SK-N-SH (cell line): ENCODE results near the gene HJV. TPM values are rescaled to one million over a fixed set of nuclear protein-coding genes. Genes with fewer than 3 reads are reported as not detected.

Experiments used
- CHD2 ChIP-seq: fragments of 150-350 bp; IDR thresholded peaks from 2 replicates; pipeline ENCODE4 v1.6.1; 2018; ENCODE audit warnings: low read length; ENCODE audit not compliant: partially characterized antibody
- ELF1 ChIP-seq: IDR thresholded peaks from 2 replicates; pipeline ENCODE4 v1.4.0; 2012
- EP300 ChIP-seq, 2 experiments: IDR thresholded peaks; 2 replicates each; pipeline versions ENCODE4 v1.4.0 to v1.6.1; 2012; ENCODE audit warnings: borderline replicate concordance in 1 of 2, low read depth in 1 of 2, low read length in 1 of 2
- EZH2phosphoT487 ChIP-seq: fragments of 200-600 bp; sonication (generic); IDR thresholded peaks from 2 replicates; pipeline ENCODE4 v1.6.1; 2017; ENCODE audit warnings: low read depth, mixed run types, mild to moderate bottlenecking, antibody characterized with exemption, moderate library complexity, borderline replicate concordance
- FOSL2 ChIP-seq: IDR thresholded peaks from 2 replicates; pipeline ENCODE4 v1.4.0; 2012; ENCODE audit warnings: low read depth, mild to moderate bottlenecking, moderate library complexity, borderline replicate concordance
- GABPA ChIP-seq: IDR thresholded peaks from 2 replicates; pipeline ENCODE4 v1.4.0; 2012; ENCODE audit warnings: low read depth, mild to moderate bottlenecking
- GATA2 ChIP-seq: sonication (generic); formaldehyde crosslinking; IDR thresholded peaks from 2 replicates; pipeline ENCODE4 v1.5.0; 2020; ENCODE audit warnings: mild to moderate bottlenecking, missing genetic modification reagents
- JUND ChIP-seq: IDR thresholded peaks from 2 replicates; pipeline ENCODE4 v1.4.0; 2012
- MEF2A ChIP-seq: IDR thresholded peaks from 2 replicates; pipeline ENCODE4 v1.4.0; 2012; ENCODE audit warnings: low read depth, borderline replicate concordance
- NFIC ChIP-seq: IDR thresholded peaks from 2 replicates; pipeline ENCODE4 v1.4.0; 2012; ENCODE audit warnings: borderline replicate concordance
- NRF1 ChIP-seq: IDR thresholded peaks from 2 replicates; pipeline ENCODE4 v1.6.1; 2012; ENCODE audit warnings: low read depth, mild to moderate bottlenecking, low read length
- POLR2AphosphoS5 ChIP-seq: IDR thresholded peaks from 2 replicates; pipeline ENCODE4 v1.6.1; 2012; ENCODE audit warnings: low read depth, low read length
- RFX5 ChIP-seq: IDR thresholded peaks from 2 replicates; pipeline ENCODE4 v1.6.1; 2012; ENCODE audit warnings: mild to moderate bottlenecking, improper control_type of control experiment, low read length
- RXRA ChIP-seq: IDR thresholded peaks from 2 replicates; pipeline ENCODE4 v1.4.0; 2012; ENCODE audit warnings: low read depth, mild to moderate bottlenecking, borderline replicate concordance
- SIN3A ChIP-seq: IDR thresholded peaks from 2 replicates; pipeline ENCODE4 v1.6.1; 2012; ENCODE audit warnings: low read depth, mild to moderate bottlenecking, low read length, moderate library complexity, borderline replicate concordance
- TCF12 ChIP-seq: IDR thresholded peaks from 2 replicates; pipeline ENCODE4 v1.4.0; 2012
- YY1 ChIP-seq: IDR thresholded peaks from 2 replicates; pipeline ENCODE4 v1.4.0; 2012; ENCODE audit warnings: low read depth, mild to moderate bottlenecking
- polyA plus RNA-seq, 3 experiments: library from polyadenylated mRNA; depleted of rRNA; stranded (reverse); fragments of >200 nt; gene quantifications; 2 replicates each; pipeline ENCODE4 v1.2.3, GENCODE V29; 2012
- TF ChIP-seq, protein P1 (sequence below): fragments of 200-600 bp; sonication (generic); IDR thresholded peaks from 2 replicates; pipeline ENCODE4 v1.6.1; 2017; ENCODE audit warnings: antibody characterized with exemption, mild to moderate bottlenecking, moderate library complexity
- TF ChIP-seq, protein P2 (sequence below): IDR thresholded peaks from 2 replicates; pipeline ENCODE4 v1.4.0; 2012; ENCODE audit warnings: low read depth
- TF ChIP-seq, protein P3 (sequence below): IDR thresholded peaks from 2 replicates; pipeline ENCODE4 v1.4.0; 2012; ENCODE audit warnings: low read depth, borderline replicate concordance
- TF ChIP-seq, protein P4 (sequence below): fragments of 150-350 bp; IDR thresholded peaks from 2 replicates; pipeline ENCODE4 v1.6.1; 2017; ENCODE audit warnings: antibody characterized with exemption, low read length, low read depth, borderline replicate concordance
- TF ChIP-seq, protein P5 (sequence below): IDR thresholded peaks from 2 replicates; pipeline ENCODE4 v1.4.0; 2012; ENCODE audit warnings: low read depth, borderline replicate concordance
- TF ChIP-seq, protein P6 (sequence below): fragments of 150-350 bp; IDR thresholded peaks from 2 replicates; pipeline ENCODE4 v1.6.1; 2016; ENCODE audit warnings: mild to moderate bottlenecking, low read depth, low read length

HJV gene
- polyA plus RNA-seq, 1 of the 3 experiments (the other 2 are of a cell fraction): 0.05 TPM

DNA sequence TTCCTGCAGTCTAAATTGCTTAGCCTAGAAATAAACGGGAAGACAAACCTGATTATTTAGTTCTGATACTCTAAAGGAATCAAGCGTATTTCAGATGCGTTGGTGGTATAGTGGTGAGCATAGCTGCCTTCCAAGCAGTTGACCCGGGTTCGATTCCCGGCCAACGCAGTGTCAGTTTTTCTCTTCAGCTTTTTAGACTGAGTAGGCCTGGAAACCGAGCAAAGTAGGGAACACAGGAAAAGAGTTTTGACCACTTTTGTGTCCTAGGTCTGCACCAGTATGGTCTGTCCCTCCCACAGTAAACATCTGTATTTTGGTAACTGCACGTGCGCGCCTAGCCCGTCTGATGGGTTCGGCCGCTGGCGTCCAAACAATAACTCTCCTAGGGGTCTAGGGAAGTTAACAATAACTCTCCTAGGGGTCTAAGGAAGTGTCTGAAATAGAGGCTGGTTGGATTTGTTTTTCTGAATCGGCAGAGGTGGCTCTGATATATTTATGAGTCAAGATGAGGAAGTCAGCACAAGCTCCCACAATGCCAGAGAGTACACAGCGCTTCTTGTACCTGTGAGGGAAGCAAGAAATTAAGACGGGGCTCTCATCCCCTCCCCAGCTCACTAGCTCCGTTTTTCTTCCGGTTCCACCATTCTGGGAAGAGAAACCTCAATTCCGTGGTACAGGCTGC lies 15.6 kb upstream of the HJV start (continued):
- TF ChIP-seq EP300 (IDR thresholded peaks at IDR 0.05; ENCODE audit: borderline replicate concordance in 1 of 2, low read depth in 1 of 2, low read length in 1 of 2) (peak in 1 of 2 experiments; percentile 17; a peak in 1 of 4 replicates), EZH2phosphoT487 (no peak), MEF2A (no peak), RXRA (no peak), ELF1 (peak; percentile 27; the same call in 1 of the 2 replicates), GATA2 (CRISPR knock-in tag) (no peak; the same call in 1 of the 2 replicates), CHD2 (peak; percentile 75), SIN3A (no peak; the same call in 1 of the 2 replicates), NRF1 (no peak), YY1 (no peak), NFIC (no peak), JUND (no peak), GABPA (peak; percentile 27; the same call in 1 of the 2 replicates), POLR2AphosphoS5 (no peak), RFX5 (no peak), FOSL2 (peak; percentile 73), TCF12 (0 out of 2 replicates have a peak, but pooled peaks have one; percentile 4)
- TF ChIP-seq, protein P1, sequence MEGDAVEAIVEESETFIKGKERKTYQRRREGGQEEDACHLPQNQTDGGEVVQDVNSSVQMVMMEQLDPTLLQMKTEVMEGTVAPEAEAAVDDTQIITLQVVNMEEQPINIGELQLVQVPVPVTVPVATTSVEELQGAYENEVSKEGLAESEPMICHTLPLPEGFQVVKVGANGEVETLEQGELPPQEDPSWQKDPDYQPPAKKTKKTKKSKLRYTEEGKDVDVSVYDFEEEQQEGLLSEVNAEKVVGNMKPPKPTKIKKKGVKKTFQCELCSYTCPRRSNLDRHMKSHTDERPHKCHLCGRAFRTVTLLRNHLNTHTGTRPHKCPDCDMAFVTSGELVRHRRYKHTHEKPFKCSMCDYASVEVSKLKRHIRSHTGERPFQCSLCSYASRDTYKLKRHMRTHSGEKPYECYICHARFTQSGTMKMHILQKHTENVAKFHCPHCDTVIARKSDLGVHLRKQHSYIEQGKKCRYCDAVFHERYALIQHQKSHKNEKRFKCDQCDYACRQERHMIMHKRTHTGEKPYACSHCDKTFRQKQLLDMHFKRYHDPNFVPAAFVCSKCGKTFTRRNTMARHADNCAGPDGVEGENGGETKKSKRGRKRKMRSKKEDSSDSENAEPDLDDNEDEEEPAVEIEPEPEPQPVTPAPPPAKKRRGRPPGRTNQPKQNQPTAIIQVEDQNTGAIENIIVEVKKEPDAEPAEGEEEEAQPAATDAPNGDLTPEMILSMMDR: no peak
- TF ChIP-seq, protein P2, sequence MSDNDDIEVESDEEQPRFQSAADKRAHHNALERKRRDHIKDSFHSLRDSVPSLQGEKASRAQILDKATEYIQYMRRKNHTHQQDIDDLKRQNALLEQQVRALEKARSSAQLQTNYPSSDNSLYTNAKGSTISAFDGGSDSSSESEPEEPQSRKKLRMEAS: no peak; the same call in 1 of the 2 replicates
- TF ChIP-seq, protein P3, sequence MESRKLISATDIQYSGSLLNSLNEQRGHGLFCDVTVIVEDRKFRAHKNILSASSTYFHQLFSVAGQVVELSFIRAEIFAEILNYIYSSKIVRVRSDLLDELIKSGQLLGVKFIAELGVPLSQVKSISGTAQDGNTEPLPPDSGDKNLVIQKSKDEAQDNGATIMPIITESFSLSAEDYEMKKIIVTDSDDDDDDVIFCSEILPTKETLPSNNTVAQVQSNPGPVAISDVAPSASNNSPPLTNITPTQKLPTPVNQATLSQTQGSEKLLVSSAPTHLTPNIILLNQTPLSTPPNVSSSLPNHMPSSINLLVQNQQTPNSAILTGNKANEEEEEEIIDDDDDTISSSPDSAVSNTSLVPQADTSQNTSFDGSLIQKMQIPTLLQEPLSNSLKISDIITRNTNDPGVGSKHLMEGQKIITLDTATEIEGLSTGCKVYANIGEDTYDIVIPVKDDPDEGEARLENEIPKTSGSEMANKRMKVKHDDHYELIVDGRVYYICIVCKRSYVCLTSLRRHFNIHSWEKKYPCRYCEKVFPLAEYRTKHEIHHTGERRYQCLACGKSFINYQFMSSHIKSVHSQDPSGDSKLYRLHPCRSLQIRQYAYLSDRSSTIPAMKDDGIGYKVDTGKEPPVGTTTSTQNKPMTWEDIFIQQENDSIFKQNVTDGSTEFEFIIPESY: peak; percentile 51; the same call in 1 of the 2 replicates
- TF ChIP-seq, protein P4, sequence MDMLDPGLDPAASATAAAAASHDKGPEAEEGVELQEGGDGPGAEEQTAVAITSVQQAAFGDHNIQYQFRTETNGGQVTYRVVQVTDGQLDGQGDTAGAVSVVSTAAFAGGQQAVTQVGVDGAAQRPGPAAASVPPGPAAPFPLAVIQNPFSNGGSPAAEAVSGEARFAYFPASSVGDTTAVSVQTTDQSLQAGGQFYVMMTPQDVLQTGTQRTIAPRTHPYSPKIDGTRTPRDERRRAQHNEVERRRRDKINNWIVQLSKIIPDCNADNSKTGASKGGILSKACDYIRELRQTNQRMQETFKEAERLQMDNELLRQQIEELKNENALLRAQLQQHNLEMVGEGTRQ: no peak
- TF ChIP-seq, protein P5, sequence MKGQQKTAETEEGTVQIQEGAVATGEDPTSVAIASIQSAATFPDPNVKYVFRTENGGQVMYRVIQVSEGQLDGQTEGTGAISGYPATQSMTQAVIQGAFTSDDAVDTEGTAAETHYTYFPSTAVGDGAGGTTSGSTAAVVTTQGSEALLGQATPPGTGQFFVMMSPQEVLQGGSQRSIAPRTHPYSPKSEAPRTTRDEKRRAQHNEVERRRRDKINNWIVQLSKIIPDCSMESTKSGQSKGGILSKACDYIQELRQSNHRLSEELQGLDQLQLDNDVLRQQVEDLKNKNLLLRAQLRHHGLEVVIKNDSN: no peak
- TF ChIP-seq, protein P6, sequence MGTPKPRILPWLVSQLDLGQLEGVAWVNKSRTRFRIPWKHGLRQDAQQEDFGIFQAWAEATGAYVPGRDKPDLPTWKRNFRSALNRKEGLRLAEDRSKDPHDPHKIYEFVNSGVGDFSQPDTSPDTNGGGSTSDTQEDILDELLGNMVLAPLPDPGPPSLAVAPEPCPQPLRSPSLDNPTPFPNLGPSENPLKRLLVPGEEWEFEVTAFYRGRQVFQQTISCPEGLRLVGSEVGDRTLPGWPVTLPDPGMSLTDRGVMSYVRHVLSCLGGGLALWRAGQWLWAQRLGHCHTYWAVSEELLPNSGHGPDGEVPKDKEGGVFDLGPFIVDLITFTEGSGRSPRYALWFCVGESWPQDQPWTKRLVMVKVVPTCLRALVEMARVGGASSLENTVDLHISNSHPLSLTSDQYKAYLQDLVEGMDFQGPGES: no peak
